AG09319 (cell line): ENCODE results near the gene KCNK3.
"Not testable (repeated sequence)": the region's sequence is repeated elsewhere in the genome, so short reads cannot be mapped to it uniquely, and the experiment has no call there.

Experiments used
- DNase-seq: peaks from one replicate; pipeline ENCODE4 v3.0.0-alpha.2; 2010; ENCODE audit warnings: low read depth; ENCODE audit errors: extremely low read depth
- CTCF ChIP-seq: IDR thresholded peaks from 2 replicates; pipeline ENCODE4 v1.5.1; 2011; ENCODE audit warnings: low read depth, mild to moderate bottlenecking, inconsistent platforms, low read length, moderate library complexity

The KCNK3 gene

GRCh38 chr2:26743852-26744251 is 51.3 kb downstream of the KCNK3 start:
- TF ChIP-seq CTCF, result no peak
- no peak for DNase-seq

- no peak for TF ChIP-seq CTCF
- DNase-seq, result no peak
Measured at GRCh38 chr2:26744953-26745352, 52.4 kb downstream of the KCNK3 start.

GRCh38 chr2:26745609-26746327 is 53.2 kb downstream of the KCNK3 start:
- DNase-seq, result peak; percentile 58
- TF ChIP-seq CTCF, result peak; percentile 98

GRCh38 chr2:26746934-26747333 is 54.4 kb downstream of the KCNK3 start:
- TF ChIP-seq CTCF, result no peak
- DNase-seq, result no peak

GRCh38 chr2:26749787-26750420 is 57.4 kb downstream of the KCNK3 start:
- not testable (repeated sequence) for DNase-seq

GRCh38 chr2:26750467-26750866 is 57.9 kb downstream of the KCNK3 start:
- not testable (repeated sequence) for DNase-seq

- TF ChIP-seq CTCF, result no peak
Measured at GRCh38 chr2:26752656-26753055, 60.1 kb downstream of the KCNK3 start.

GRCh38 chr2:26754539-26754938 is 62.0 kb downstream of the KCNK3 start:
- no peak for TF ChIP-seq CTCF

More at GRCh38 chr2:26752656-26753055, 60.1 kb downstream of the KCNK3 start:
- no peak for DNase-seq

More at GRCh38 chr2:26754539-26754938, 62.0 kb downstream of the KCNK3 start:
- DNase-seq, result no peak
